Measurements from ENCODE around the gene DLG2.
"Not testable (repeated sequence)": the region's sequence is repeated elsewhere in the genome, so short reads cannot be mapped to it uniquely, and the experiment has no call there.

Gene DLG2

DNA sequence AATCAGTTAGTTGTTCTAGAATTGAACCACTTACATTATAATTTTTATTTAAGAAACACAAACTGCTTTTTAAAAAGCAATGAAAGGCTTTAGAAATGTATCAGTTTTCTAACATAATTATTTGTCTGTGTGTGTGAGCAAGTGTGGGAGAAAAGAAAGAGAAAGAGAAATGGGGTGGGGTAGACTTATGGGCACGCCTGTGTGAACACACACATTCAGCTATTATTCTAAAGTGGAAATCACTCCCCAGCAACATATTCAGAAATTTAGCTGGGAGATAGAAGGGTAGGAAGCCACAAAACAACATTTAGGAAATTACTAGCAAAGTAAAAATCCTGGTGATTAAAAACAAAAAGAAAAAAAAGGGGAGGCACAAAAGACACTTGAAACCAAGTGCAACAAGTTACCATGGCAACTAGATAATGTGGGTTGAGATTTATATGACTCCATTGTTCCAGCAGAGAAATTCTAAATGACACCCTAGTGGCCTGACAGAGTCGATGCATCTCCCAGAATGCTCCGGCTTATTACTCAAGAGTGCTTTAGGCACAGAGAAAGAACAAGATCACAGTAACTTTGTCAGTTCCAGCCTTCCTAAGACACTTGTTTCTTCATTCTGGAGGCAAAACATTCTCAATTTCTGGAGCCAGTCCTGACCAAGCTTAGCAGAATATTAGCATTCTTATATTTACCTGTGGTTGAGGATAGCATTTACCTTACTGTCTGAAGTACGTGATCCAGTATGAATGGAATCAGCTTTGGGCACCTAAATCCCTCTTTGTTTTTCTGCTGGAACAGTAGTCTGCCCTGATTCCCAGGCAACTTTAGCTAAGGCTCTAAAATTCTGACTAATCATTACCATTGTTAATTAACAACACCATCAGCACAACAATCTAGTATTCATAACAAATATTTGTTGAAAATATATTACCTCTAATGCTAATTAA is 444.4 kb downstream of the DLG2 start:
- peak; percentile 53 for DNase-seq

DNA sequence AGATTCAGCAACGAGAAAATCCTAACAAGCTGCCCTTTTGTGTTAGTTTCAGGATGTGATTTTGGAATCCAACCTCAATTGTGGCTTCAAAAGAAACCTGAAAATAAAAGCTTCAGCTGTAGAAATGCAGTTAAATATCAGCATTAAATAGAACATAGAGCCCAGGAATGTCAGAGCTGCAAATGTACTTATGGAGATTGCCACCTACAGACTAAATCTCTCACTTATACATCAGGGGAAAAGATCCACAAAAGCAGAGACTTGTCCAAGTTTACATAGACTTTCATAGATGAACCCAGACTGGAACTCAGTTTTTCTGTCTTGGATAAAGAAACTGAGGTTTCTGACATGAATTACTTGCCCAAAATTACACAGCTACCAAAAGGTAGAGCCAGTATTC is 446.6 kb downstream of the DLG2 start:
- no peak for DNase-seq

DNA sequence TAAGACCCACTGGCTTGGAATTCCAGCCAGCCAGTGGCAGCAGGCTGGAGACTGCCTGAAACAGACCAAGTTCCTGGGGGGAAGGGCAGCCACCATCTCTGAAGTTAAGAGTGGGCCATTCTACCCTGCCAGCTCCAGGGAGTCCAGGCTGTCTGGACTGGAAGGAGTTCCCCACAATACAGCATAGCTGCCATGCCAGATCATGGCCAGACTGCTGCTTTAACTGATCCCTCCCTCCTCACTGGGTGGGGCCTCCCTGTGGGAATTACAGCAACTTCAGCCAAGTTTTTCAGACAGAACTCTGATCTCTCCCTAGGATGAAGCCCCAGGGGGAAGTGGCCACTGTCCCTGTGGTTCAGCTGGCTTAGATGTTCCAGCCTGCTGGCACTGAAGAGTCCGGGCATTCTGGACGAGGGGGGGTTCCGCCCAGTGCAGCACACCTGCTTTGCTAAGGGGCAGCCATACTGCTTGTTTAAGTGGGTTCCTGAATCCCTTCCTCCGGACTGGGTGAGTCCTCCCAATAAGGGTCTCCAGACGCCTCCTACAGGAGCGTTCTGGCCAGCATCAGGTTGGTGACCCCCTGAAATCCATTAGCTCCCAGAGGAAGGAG is 455.4 kb downstream of the DLG2 start:
- DNase-seq: no peak

DNA sequence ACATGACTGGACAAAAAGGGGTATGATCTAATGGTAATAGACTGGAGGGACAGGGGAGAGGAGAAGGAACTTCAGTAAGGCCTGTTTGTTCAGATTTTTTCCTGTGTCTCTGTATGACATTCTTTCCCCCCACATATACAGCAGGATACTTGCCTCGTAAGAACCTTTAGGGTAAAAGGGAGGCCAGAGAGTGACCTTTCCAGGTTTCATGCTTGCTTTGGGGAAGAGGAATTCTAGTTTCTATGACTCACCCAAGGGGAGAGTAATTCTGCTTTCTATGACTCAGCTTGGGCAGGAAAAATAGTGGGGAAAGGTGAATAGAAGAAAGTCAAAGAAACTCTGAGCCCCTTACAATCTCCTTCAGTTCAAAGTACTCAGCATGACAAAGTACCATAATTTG is 457.0 kb downstream of the DLG2 start:
- DNase-seq: no peak

DNA sequence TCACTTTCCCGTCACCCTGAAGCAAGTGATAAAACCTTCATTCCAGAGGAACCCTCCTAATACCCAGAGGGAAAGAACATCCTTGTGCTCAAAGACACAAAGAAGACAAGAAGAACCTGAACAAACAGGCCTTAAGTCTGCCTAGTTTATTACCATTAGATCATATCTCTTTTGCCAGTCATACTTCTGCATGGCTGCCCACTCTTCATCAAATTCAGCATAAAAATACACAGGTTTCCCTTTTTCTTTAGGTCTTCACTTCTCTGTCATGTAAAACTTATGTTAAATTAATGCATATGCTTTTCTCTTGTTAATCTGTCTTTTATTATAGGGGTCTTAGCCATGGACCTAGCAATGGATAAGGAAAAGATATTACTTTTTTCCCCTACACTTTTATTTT is 459.7 kb downstream of the DLG2 start:
- DNase-seq: no peak

DNA sequence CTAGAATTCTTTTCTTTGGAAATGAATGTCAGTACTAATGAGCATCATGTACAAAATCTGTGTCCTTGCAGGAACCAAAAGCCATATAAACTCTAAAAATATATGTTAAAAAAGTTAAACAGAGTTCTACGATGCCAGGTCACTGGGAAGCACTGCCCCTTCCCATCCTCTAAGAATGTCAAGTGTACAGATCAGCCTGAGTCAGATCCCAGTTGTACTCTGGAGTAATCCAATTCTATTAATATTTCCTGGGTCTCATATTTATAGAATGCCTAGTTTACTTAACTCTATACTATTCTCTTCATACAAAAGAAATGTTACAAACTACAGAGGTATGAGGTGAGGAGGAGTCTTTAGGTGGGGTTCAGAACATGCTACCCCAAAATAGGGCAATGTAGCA is 460.1 kb downstream of the DLG2 start:
- DNase-seq: no peak

DNA sequence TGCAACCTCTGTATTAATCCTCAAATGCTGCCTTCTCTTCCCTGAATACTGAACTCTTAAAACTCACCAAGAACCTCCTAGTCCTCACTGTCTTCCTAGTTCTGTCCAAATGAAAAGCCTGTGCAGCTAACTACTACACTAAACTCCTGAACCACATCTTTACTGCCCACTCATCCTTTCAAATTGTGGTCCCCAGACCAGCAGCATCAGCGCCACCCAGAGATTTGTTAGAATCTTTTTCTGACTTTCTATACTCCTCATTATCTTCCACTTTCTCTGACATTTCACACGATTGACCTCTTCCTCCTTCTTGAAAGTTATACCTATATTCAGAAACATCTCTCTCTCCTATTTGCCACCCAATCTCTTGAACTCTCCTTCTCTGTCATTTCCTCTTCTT is 461.3 kb downstream of the DLG2 start:
- DNase-seq: no peak

DNA sequence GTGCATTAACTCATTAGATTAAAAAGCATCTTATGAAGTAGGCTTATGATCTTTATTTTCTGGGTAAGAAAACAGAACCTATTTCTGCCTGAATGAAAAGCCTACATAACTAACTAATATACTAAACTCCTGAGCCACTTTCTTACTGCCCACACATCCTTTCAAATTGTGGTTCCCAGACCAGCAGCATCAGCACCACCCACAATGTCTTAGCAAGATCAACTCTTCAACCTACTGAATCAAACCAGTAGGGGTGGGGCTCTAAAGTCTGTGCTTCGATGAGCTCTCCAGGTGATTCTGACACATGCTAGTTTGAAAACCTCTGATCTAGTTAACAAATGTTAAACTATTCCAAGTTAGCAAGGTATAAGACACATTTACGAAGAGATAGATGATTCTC is 462.4 kb downstream of the DLG2 start:
- no peak for DNase-seq

DNA sequence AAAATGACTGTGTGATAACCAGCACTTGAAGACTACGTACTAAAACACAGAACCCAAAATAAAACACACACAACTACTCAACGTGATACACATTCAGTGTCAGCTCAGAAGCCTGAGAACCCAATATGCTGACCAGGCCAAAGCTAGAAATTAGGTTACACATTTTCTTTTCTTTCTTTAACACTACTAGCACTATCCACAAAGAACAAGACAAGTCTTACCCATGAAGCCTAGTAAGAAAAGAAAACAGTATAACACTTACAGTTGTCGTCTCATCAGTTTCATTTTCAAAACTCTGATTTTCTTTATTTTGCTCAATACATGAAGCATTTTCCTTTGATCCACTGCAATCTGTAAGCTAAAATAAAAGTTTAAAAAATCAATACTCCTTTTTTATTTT is 472.9 kb downstream of the DLG2 start:
- no peak for DNase-seq

DNA sequence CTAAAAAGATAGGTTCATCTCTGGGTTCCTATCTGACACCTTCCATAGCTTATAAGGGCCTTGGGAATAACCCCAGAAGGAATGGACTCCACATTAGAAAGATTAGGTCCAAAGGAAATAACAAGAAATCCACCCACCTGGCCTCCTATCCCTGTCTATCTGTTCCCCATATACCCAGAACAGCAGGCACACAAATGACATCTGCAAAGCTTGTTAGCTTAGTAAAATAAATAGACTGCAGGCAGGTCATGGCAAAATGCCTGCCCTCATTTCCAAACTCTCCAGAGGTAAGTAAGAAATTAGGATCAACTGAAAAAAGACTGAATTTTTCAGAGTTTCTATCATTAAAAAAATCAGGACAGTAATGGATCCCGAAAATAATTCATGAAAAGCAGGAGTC is 489.5 kb downstream of the DLG2 start:
- DNase-seq: no peak

DNA sequence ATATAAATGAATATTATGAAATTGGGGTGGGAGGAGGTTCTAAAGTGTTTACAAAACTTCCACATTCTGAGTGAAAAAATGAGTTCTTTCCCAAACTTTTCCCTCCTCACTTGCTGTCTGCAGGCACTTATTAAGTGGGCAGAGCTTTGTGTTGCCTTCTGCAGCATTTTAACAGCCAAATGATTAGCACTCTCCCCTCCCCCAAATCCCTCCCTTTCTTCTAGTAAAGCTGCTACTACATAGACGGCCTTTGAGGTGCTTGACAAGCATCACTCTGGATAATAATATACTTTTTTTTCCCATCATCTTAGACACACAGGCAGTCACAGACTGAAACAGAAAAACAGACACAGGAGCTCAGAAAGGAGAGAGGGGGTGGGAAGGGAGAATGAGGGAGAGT is 493.5 kb downstream of the DLG2 start:
- no peak for DNase-seq

DNA sequence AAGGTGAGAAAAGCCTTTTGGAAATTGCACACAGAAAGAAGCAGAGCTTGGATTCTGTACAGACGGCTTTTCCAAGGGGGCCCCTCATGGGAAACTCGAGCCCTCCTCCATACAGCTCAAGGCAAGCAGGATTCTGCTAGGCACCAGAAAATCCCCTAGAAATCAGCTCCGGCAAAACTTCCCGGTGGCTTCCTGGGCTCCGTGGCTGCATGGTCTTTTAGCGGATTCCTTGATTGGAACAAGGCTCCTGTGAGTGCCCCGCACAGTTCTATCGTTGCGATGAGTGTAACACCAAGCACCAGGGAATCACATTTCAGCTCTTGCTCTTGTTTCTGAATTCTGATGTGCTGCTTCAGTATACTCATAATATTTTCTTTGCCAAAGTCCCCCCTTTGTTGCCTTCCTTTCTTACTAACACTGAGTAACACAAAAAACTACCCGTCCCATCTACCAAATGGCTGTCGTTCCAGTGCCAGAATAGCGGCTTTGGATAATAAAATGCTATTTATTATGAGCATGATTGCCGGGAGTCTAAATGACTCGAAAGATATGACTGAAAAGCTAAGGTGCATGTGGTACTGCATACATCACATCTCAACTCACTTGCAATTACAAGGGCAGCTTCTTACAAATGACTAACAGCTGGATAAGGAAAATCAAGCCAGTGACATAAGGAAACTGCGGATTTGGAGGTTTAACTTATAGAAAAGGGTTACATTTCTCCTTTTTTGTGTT is 494.1 kb downstream of the DLG2 start:
- no peak for DNase-seq

DNA sequence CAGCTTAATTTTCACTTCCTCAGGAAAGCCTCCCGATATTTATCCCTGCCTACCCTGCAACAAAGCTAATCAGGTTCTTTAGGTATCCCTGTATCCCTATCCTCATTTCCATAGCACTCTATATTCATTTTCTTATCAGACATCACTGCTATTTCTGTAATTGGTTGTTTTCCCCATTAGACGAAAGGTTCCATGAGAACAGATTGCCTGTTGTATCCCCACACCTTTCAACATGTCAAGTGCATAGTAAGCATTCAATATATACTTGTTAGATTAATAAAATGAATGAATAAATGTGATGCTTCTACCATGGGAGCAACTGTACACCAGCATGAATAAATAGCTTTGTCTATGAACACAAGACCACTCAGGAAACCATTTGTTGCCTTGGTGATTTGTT is 499.8 kb downstream of the DLG2 start:
- no peak for DNase-seq

DNA sequence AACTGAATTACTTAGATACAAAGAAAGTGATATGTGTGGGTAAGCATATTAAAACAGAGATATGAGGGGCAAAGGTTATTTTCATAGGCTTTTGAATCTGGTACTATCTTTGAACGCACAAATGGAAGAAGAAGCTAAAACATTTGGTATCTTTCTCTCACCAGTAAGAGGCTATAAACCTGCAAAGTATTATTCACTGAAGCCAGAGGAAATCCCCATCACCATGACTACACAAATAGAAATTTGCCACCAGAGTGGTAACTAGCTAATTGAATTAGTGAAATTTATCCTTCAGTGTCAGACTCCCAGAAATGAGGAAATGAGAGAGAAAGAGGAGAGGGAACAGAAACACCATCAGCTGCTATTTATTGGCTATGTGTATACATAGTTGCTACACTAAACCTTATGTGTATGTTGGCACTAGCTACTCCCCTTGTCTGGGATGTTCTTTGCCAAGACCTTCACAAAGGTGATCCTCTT is 503.4 kb downstream of the DLG2 start:
- DNase-seq: no peak

DNA sequence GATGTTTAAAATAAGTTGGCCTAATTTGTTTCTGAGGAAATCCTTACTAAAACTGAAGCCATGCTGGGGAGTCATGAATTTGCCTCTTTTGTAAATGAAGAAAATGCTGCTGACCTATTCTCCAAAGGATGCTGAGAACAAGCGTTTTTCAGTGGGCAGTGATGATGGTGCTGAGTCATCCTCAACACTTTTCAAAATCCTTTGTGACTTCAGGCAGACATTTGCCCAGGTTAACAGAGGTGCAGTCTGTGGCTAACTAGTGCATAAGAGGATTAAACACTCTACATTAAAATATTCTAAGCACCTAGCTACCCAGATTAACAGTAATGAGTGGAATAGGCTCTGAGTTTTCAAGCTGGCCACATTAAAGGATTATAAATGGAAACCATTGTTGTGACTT is 509.0 kb downstream of the DLG2 start:
- DNase-seq: no peak

DNA sequence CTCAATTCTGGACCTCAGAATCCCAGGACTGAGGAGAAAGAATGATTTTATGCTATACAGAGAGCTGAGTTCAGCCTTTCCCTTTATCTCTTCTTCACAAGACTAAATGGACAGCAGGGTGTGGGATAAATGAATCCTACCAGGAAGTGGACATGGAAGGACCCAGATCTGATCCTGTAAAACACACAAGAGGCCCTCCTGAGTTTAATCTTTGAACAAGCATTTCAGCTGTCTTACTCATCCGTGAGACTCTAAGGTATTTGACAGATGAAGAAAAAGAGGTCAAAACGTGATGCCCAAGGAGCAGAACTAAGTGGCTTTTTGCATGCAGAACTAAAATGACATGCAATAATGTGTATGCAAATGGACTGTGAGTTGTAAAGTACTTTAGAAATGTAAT is 511.3 kb downstream of the DLG2 start:
- no peak for DNase-seq

DNA sequence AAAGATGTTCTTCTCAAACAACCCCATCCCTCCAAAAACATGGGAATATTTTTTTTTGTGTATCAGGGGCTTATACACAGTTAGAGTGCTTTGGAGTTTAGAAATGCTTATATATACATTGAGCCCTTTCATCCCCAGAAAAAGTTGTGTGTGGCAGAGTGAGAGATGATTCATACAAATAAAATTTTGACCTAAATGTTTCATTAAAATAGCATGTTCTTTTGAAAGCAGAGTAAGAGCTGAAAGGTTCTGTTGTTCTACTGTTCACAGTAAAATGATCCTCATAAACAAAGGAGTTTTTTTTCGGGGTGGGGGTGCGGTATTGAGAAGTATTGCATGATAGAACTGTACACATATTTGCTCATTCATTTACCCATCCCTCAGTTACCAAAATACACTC is 512.4 kb downstream of the DLG2 start:
- no peak for DNase-seq

DNA sequence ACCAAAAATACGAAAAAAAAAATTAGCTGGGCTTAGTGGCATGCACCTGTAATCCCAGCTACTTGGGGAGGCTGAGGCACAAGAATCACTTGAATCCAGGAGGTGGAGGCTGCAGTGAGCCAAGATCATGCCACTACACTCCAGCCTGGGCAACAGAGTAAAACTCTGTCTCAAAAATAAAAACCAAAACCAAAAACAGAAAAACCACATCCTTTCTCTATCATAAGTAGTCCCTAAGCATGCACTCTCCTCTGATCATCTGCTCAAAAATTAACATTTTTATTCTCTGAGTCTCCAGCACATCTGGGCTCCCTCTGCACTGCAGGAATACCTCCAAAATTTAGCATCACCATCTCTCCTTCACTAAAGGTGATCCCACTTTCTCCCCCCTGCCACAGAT is 516.9 kb downstream of the DLG2 start:
- not testable (repeated sequence) for DNase-seq

DNA sequence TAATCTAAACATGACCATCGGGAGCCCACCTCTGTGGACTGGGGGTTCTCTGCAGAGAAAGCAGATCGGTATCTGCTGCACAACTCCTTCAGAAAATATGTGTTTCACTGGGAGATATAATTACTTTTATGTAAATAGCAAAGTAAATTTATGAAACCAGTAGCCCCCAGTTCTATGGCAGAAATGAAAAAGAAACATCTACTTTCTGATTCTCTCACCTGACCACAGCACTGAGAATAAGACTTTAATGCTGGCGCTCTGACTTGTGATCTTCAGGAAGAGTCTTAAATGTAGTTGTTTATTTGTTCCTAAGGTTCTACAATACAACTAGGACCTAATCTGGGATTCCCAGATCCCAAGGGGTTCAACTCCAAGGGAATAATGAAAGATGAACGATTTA is 518.0 kb downstream of the DLG2 start:
- DNase-seq: no peak

DNA sequence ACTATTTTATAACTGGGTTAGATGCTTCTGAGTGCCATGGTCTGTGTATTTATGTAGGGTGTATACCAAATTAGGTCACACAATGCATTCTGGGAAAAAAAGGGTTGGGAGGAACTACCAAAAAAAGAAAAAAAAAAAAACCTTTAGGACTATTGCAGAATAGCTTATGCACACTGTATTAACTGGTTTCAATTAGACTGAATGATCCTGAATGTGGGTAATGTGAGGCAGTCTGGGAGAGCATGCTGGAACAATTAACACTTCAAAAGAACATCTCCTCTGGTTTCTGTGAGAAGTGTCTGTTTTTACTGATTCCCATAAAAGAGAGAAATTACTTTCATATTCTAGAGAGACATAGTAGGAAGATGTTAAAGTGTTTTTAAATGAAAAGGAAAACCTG is 521.3 kb downstream of the DLG2 start:
- DNase-seq: no peak

DNA sequence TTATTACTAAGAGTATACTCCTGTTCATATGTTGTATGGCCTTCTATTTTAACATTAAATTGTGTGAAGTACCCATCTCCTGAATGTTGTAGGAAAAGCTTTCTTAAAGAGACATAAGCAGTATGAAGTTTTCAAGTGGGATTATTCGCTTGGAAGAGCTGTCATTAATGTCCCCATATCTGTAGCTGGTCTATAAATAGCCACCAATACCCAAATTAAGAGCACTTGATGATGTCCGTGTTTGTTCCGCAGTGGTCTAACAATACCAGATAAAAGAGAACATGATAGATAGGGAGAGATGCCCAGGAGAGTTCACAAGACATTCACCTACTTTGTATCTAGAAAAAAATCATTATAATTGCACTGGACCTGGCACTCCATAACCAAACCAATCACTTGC is 527.6 kb downstream of the DLG2 start:
- no peak for DNase-seq

DNA sequence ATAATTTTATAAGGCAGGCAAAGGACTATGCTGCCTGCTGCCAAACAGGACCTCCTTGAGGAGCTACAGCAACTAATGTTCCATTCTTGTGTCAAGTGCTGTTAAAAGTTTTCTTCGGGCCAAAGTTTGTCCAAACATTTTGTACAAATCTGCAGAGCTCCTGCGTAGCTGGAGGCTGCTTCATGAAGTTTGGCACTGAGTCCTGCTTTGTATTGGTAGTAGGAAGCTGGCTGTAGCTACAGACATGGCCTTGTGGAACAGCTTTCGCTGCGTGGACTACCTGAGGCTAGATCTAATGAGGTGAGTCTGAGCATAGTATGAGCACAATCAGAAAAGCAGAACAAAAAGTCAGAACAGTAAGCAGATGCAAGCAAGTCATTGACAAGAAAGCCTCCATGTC is 528.1 kb downstream of the DLG2 start:
- no peak for DNase-seq

DNA sequence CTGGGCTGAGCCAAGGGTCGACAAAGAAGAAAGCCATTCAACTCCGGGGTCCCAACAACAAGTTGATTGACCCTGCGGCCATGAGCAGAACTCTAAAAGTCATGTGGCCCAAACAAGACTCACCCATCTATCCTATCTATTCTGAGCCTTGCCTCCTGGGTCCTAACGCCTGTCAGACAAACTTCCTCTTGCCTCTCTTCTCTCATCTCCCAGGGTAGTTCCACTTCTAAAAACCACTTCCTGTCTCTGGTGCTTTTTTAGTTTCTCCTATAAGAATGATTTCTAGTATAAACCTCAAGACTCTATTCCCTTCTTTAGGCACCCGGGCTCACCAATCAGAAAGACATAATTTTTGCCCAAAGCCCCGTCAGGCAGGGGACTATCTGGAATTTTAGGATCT is 530.2 kb downstream of the DLG2 start:
- DNase-seq: no peak

DNA sequence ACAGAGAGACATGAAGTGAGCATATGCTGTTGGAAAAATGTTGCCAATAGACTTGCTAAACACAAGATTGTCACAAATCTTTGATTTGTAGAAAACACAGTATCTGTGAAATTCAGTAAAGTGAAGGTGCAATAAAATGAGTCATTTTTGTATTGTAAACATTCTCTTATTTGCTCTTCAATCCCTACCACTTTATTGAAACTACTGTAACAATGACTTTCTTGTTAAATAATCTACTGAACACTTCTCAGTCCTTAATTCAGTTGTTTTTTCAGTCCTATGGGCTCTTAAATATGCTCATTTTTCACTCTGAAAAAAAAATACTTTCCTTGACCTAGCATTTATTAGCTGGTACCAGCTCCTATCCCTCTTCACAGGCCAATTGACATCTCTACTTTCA is 531.9 kb downstream of the DLG2 start:
- no peak for DNase-seq
